Mucosa of stomach (tissue), 1 donor: ENCODE results near the gene TGFBR3.

Experiments used
- H3K27me3 ChIP-seq: one replicate; pipeline ENCODE4 v1.7.0; 2013; ENCODE audit warnings: mild to moderate bottlenecking, low read length; ENCODE audit not compliant: control insufficient read depth, insufficient read depth
- H3K36me3 ChIP-seq: one replicate; pipeline ENCODE4 v1.7.0; 2013; ENCODE audit warnings: low read length; ENCODE audit not compliant: control insufficient read depth, insufficient read depth
- H3K4me1 ChIP-seq: one replicate; pipeline ENCODE4 v1.7.0; 2013; ENCODE audit warnings: mild to moderate bottlenecking, low read length; ENCODE audit not compliant: control insufficient read depth, insufficient read depth
- H3K4me3 ChIP-seq: one replicate; pipeline ENCODE4 v1.7.0; 2013; ENCODE audit warnings: low read length
- H3K9ac ChIP-seq: one replicate; pipeline ENCODE4 v1.7.0; 2013; ENCODE audit warnings: mild to moderate bottlenecking, low read length, moderate library complexity
- H3K9me3 ChIP-seq: one replicate; pipeline ENCODE4 v1.7.0; 2013; ENCODE audit warnings: mild to moderate bottlenecking, low read length, moderate library complexity; ENCODE audit not compliant: control insufficient read depth
- donor health status: Pancreatic carcinoma.

Gene TGFBR3

GRCh38 chr1:91828583-91829281 lies 57.2 kb downstream of the TGFBR3 start:
- Histone ChIP-seq H3K36me3 (no peaks in the 10 kb centered on the region), H3K9me3 (no peaks in the 10 kb centered on the region), H3K4me1 (peaks cover 31% of the 10 kb centered on the region), H3K27me3 (no peaks in the 10 kb centered on the region), H3K9ac (no peak overlapping the region), H3K4me3 (no peak overlapping the region)

- H3K4me1 ChIP-seq = peaks cover 31% of the 10 kb centered on the region
- H3K4me3 ChIP-seq = no peak overlapping the region
- H3K27me3 ChIP-seq = no peaks in the 10 kb centered on the region
- no peak overlapping the region for H3K9ac ChIP-seq
- no peaks in the 10 kb centered on the region for H3K36me3 ChIP-seq
- no peaks in the 10 kb centered on the region for H3K9me3 ChIP-seq
Measured at GRCh38 chr1:91827459-91828321, 58.3 kb downstream of the TGFBR3 start.

- no peak overlapping the region for H3K4me3 ChIP-seq
- H3K4me1 ChIP-seq = peaks cover 31% of the 10 kb centered on the region
- H3K9ac ChIP-seq = no peak overlapping the region
- no peaks in the 10 kb centered on the region for H3K9me3 ChIP-seq
- H3K36me3 ChIP-seq = no peaks in the 10 kb centered on the region
- H3K27me3 ChIP-seq = no peaks in the 10 kb centered on the region
Measured at GRCh38 chr1:91827087-91827458, 58.9 kb downstream of the TGFBR3 start.

GRCh38 chr1:91826649-91827048 lies 59.3 kb downstream of the TGFBR3 start:
- Histone ChIP-seq H3K4me3 (no peak overlapping the region), H3K4me1 (peaks cover 31% of the 10 kb centered on the region), H3K9me3 (no peaks in the 10 kb centered on the region), H3K36me3 (no peaks in the 10 kb centered on the region), H3K27me3 (no peaks in the 10 kb centered on the region), H3K9ac (no peak overlapping the region)

- Histone ChIP-seq H3K4me1 (peaks cover 31% of the 10 kb centered on the region), H3K9me3 (no peaks in the 10 kb centered on the region), H3K27me3 (no peaks in the 10 kb centered on the region), H3K4me3 (no peak overlapping the region), H3K36me3 (no peaks in the 10 kb centered on the region), H3K9ac (no peak overlapping the region)
Measured at GRCh38 chr1:91826248-91826647, 59.7 kb downstream of the TGFBR3 start.

GRCh38 chr1:91821126-91821868 lies 64.7 kb downstream of the TGFBR3 start:
- no peak overlapping the region for H3K4me3 ChIP-seq
- no peak overlapping the region for H3K9ac ChIP-seq
- no peaks in the 10 kb centered on the region for H3K36me3 ChIP-seq
- no peaks in the 10 kb centered on the region for H3K4me1 ChIP-seq
- no peaks in the 10 kb centered on the region for H3K9me3 ChIP-seq
- H3K27me3 ChIP-seq = no peaks in the 10 kb centered on the region

GRCh38 chr1:91819038-91819788 lies 66.7 kb downstream of the TGFBR3 start:
- no peaks in the 10 kb centered on the region for H3K36me3 ChIP-seq
- no peaks in the 10 kb centered on the region for H3K9me3 ChIP-seq
- no peaks in the 10 kb centered on the region for H3K27me3 ChIP-seq
- no peaks in the 10 kb centered on the region for H3K4me1 ChIP-seq
- H3K9ac ChIP-seq = no peak overlapping the region
- no peak overlapping the region for H3K4me3 ChIP-seq

GRCh38 chr1:91818713-91818975 lies 67.3 kb downstream of the TGFBR3 start:
- Histone ChIP-seq H3K4me3 (no peak overlapping the region), H3K9ac (no peak overlapping the region), H3K27me3 (no peaks in the 10 kb centered on the region), H3K36me3 (no peaks in the 10 kb centered on the region), H3K9me3 (no peaks in the 10 kb centered on the region), H3K4me1 (no peaks in the 10 kb centered on the region)

- Histone ChIP-seq H3K9me3 (no peaks in the 10 kb centered on the region), H3K36me3 (no peaks in the 10 kb centered on the region), H3K27me3 (no peaks in the 10 kb centered on the region), H3K9ac (no peak overlapping the region), H3K4me1 (no peaks in the 10 kb centered on the region), H3K4me3 (no peak overlapping the region)
Measured at GRCh38 chr1:91817211-91817905, 68.6 kb downstream of the TGFBR3 start.

GRCh38 chr1:91816031-91816430 lies 69.9 kb downstream of the TGFBR3 start:
- Histone ChIP-seq H3K4me1 (no peaks in the 10 kb centered on the region), H3K9ac (no peak overlapping the region)

GRCh38 chr1:91814448-91814847 lies 71.5 kb downstream of the TGFBR3 start:
- Histone ChIP-seq H3K27me3 (no peaks in the 10 kb centered on the region), H3K4me1 (no peaks in the 10 kb centered on the region), H3K9me3 (no peaks in the 10 kb centered on the region), H3K4me3 (no peak overlapping the region), H3K9ac (no peak overlapping the region), H3K36me3 (no peaks in the 10 kb centered on the region)

More at GRCh38 chr1:91816031-91816430, 69.9 kb downstream of the TGFBR3 start:
- Histone ChIP-seq H3K9me3 (no peaks in the 10 kb centered on the region), H3K4me3 (no peak overlapping the region), H3K36me3 (no peaks in the 10 kb centered on the region), H3K27me3 (no peaks in the 10 kb centered on the region)
